Right renal pelvis (tissue), 4 donors: ENCODE measurements around the gene SWT1. TPM values are rescaled to one million over a fixed set of nuclear protein-coding genes. Genes with fewer than 3 reads are reported as not detected.
"Not testable (repeated sequence)": the region's sequence is repeated elsewhere in the genome, so short reads cannot be mapped to it uniquely, and the experiment has no call there.

ENCODE experiments used
- DNase-seq, 4 donors: peaks; one replicate each; pipeline ENCODE4 v3.0.0-alpha.2; 2013; ENCODE audit warnings: low read depth in 4 of 4, low spot score in 3 of 4, missing footprints in 1 of 4
- polyA plus RNA-seq, 4 donors: library from polyadenylated mRNA; unstranded; fragments of 120-200 nt; gene quantifications; one replicate each; pipeline ENCODE4 v1.2.1, GENCODE V29; 2013; ENCODE audit not compliant: insufficient read length in 4 of 4

SWT1 gene
- polyA plus RNA-seq, 4 donors: 8.9 to 12.0 (median 9.9) TPM

- no peak for DNase-seq
Observed at GRCh38 chr1:185244015-185244747, 87.2 kb downstream of the SWT1 start.

- no peak for DNase-seq
Observed at GRCh38 chr1:185245466-185245865, 88.5 kb downstream of the SWT1 start.

- DNase-seq: no peak
Observed at GRCh38 chr1:185249563-185249962, 92.6 kb downstream of the SWT1 start.

- DNase-seq: no peak
Observed at GRCh38 chr1:185250063-185250462, 93.1 kb downstream of the SWT1 start.

- DNase-seq: not testable (repeated sequence)
Observed at GRCh38 chr1:185251928-185252327, 95.0 kb downstream of the SWT1 start.

GRCh38 chr1:185252404-185252803 is 95.4 kb downstream of the SWT1 start:
- not testable (repeated sequence) for DNase-seq

- DNase-seq: not testable (repeated sequence)
Observed at GRCh38 chr1:185255595-185255994, 98.6 kb downstream of the SWT1 start.

GRCh38 chr1:185257116-185257949 is 100.4 kb downstream of the SWT1 start:
- DNase-seq: not testable (repeated sequence)

- DNase-seq: no peak
Observed at GRCh38 chr1:185257950-185258208, 100.9 kb downstream of the SWT1 start.

GRCh38 chr1:185258676-185259075 is 101.7 kb downstream of the SWT1 start:
- DNase-seq: no peak

GRCh38 chr1:185260611-185261010 is 103.6 kb downstream of the SWT1 start:
- DNase-seq: no peak

- no peak for DNase-seq
Observed at GRCh38 chr1:185262151-185262550, 105.2 kb downstream of the SWT1 start.

- DNase-seq: no peak
Observed at GRCh38 chr1:185263292-185263691, 106.3 kb downstream of the SWT1 start.

GRCh38 chr1:185263780-185264179 is 106.8 kb downstream of the SWT1 start:
- no peak for DNase-seq

GRCh38 chr1:185265314-185265713 is 108.3 kb downstream of the SWT1 start:
- no peak for DNase-seq

GRCh38 chr1:185267301-185267700 is 110.3 kb downstream of the SWT1 start:
- no peak for DNase-seq

GRCh38 chr1:185267701-185268100 is 110.7 kb downstream of the SWT1 start:
- no peak for DNase-seq

GRCh38 chr1:185268352-185268751 is 111.4 kb downstream of the SWT1 start:
- DNase-seq: no peak

- no peak for DNase-seq
Observed at GRCh38 chr1:185271921-185272320, 115.0 kb downstream of the SWT1 start.

- DNase-seq: no peak
Observed at GRCh38 chr1:185279571-185279970, 122.6 kb downstream of the SWT1 start.

- no peak for DNase-seq
Observed at GRCh38 chr1:185280589-185280988, 123.6 kb downstream of the SWT1 start.

- no peak for DNase-seq
Observed at GRCh38 chr1:185281245-185281644, 124.3 kb downstream of the SWT1 start.
